Adipocyte (in vitro differentiated cells): ENCODE results near the gene ZNF511.

Source experiments
- DNase-seq: peaks from one replicate; pipeline ENCODE4 v3.0.0-alpha.2; 2015; ENCODE audit warnings: low read depth
- H3K27me3 ChIP-seq: replicated peaks from 2 replicates; pipeline ENCODE4 v1.7.0; 2013; ENCODE audit warnings: mild to moderate bottlenecking, low read length, moderate library complexity; ENCODE audit not compliant: control insufficient read depth, insufficient read depth
- H3K36me3 ChIP-seq: 2 replicates; pipeline ENCODE4 v1.7.0; 2013; ENCODE audit warnings: low read length, mild to moderate bottlenecking, moderate library complexity; ENCODE audit not compliant: control insufficient read depth, insufficient read depth, severe bottlenecking
- H3K4me1 ChIP-seq: 2 replicates; pipeline ENCODE4 v1.7.0; 2013; ENCODE audit warnings: mild to moderate bottlenecking, low read length, moderate library complexity; ENCODE audit not compliant: control insufficient read depth, insufficient read depth
- H3K4me3 ChIP-seq: 2 replicates; pipeline ENCODE4 v1.7.0; 2013; ENCODE audit warnings: mild to moderate bottlenecking, low read length, moderate library complexity
- H3K9ac ChIP-seq: 2 replicates; pipeline ENCODE4 v1.7.0; 2013; ENCODE audit warnings: mild to moderate bottlenecking, low read length, moderate library complexity
- H3K9me3 ChIP-seq: 2 replicates; pipeline ENCODE4 v1.7.0; 2013; ENCODE audit warnings: mild to moderate bottlenecking, low read length, moderate library complexity; ENCODE audit not compliant: control insufficient read depth

Gene ZNF511

DNA sequence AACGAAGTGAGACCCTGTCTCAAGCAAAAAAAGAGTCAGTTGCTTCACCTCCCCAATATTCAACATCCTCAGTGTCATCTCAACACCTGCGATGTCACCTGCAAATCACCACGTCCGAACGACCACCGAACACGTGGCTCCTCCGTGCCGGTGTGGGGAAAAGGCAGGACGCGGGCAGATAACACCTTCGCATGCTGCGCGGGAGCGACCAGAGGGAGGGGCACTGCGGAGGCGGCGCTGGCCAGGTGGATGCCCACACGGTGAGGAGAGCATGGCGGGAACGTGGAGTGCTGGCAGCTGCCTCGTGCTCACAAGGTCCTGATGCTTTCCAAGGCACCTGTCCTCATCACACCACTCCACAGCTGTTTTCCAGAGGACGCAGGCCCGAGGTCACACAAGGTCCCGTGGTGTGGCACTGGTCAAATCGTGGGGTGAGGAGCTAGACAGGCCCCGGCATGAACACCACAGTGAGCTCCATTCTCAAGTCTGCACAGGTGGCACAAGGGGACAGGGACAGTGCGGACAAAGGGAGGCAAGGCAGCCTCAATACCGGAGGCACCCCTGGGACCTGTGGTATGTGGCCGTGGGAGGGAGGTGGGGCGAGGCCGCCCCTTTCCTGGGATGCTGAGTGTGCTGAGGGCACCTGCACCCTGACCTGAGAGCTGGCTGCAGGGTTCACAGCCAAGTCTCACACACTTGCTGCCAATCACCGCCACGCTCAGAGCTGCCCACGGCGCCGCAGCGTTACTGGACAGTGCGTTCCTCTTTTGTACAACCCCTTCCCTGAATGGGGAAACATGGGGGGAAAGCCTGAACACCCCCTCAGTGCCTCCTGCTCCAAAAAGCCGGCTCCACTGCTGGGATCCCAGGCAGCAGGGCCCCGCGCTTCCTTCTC is 13.0 kb upstream of the ZNF511 start:
- Histone ChIP-seq H3K4me3 (no peak overlapping the region), H3K9ac (no peak overlapping the region), H3K36me3 (peaks cover 77% of the 10 kb centered on the region), H3K9me3 (no peaks in the 10 kb centered on the region), H3K4me1 (peaks cover 5% of the 10 kb centered on the region), H3K27me3 (no peaks in the 10 kb centered on the region)
- no peak for DNase-seq

DNA sequence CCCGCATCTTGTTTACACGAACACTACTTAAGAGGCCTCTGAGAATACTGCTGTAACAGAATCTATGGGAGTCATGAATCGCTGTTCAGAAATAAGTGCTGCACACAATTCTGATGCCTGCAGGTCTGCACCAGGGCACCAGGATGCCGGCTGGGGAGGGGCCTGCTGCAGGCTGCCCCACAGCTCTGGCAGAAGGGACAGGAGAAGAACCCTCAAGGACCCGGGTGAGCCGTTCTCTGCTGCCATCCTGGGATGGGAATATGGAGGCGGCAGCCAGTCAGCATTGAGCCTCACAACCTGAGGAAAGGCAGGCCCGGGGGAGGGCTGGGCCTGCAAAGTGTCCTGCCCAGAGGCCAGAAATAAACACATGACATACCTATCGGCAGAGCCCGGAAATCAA is 11.2 kb upstream of the ZNF511 start:
- peaks cover 78% of the 10 kb centered on the region for H3K36me3 ChIP-seq

DNA sequence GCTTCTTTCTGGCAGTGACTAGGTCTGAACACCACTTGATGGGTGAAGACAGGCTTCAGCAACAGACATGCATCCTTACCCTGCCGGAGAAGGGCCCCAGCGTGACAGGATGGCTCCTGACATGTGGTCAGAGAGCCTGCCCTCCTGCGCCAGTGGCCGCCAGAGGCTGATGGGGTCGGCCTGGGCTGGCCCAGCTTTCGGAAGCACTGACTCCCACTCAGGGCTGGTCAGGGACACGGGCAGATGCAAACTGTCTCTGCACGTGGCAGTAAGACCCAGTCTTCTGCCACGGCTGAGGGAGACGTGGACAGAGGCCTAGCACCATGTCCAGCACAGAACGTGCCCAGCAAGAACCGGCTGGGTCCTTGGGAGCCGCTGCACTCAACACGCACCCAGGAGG is 10.2 kb upstream of the ZNF511 start:
- Histone ChIP-seq H3K9ac (no peak overlapping the region), H3K36me3 (peaks cover 74% of the 10 kb centered on the region)
- DNase-seq: no peak

More for the DNA sequence above, 11.2 kb upstream of the ZNF511 start:
- Histone ChIP-seq H3K27me3 (no peaks in the 10 kb centered on the region), H3K4me3 (no peak overlapping the region), H3K9me3 (no peaks in the 10 kb centered on the region), H3K4me1 (peaks cover 5% of the 10 kb centered on the region), H3K9ac (no peak overlapping the region)
- no peak for DNase-seq

DNA sequence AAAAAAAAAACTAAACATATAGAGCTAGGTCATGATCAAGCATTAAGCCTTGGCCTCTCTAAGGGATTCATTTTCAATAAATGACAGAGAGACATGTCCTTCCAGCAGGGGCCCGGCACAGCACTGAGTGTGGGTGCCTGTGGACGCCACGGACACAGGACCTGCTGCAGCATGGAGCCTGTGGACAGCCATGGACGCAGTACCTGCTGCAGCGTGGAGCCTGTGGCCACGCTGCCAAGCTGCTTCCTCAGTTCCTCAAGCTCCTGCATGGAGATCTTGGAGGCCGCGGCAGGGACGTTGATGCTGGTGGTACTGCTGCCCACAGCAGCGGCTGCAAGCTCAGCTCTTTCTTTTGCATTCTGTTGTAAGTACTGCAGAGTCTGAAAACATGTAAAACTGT is 9.5 kb upstream of the ZNF511 start:
- H3K9ac ChIP-seq: no peak overlapping the region
- H3K27me3 ChIP-seq: no peaks in the 10 kb centered on the region
- H3K9me3 ChIP-seq: no peaks in the 10 kb centered on the region
- no peak overlapping the region for H3K4me3 ChIP-seq
- peaks cover 3% of the 10 kb centered on the region for H3K4me1 ChIP-seq
- DNase-seq: no peak
- peaks cover 72% of the 10 kb centered on the region for H3K36me3 ChIP-seq

More for the DNA sequence above, 10.2 kb upstream of the ZNF511 start:
- Histone ChIP-seq H3K4me3 (no peak overlapping the region), H3K27me3 (no peaks in the 10 kb centered on the region), H3K9me3 (no peaks in the 10 kb centered on the region), H3K4me1 (no peaks in the 10 kb centered on the region)

DNA sequence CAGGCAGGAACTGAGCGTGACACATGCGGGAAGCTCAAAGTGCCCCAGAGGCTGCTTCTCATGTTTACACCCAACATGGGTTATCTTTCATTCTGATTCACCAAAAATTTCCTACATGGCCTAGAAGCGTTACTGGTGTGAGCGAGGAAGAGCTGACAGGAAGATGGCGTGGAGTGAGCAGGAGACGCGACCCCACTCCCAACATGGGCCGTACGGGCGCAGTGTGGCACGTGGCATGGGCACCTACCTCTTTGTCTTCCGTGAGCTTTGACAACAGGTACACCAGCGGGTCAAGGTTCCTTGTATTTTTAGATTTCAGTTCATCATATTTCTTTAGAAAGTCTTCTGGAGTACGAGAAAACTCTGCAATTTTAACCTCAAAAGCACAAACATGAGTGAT is 9.0 kb upstream of the ZNF511 start:
- H3K27me3 ChIP-seq: no peaks in the 10 kb centered on the region
- no peak overlapping the region for H3K4me3 ChIP-seq
- peaks cover 67% of the 10 kb centered on the region for H3K36me3 ChIP-seq
- DNase-seq: no peak
- H3K9me3 ChIP-seq: no peaks in the 10 kb centered on the region
- peaks cover 3% of the 10 kb centered on the region for H3K4me1 ChIP-seq
- no peak overlapping the region for H3K9ac ChIP-seq

DNA sequence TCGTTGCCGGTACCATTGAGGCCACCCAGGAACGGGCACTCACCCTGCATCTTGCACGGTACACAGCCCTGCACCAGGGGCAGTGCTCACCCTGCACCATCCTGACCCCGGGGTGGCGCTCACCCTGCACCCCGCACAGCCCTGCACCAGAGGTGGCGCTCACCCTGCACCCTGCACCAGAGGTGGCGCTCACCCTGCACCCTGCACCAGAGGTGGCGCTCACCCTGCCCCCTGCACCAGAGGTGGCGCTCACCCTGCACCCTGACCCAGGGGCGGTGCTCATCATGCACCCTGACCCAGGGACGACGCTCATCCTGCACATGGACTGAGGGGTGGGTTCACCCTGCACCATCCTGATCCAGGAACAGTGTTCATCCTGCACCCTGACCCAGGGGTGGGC is 6.5 kb upstream of the ZNF511 start:
- no peak overlapping the region for H3K9ac ChIP-seq
- peaks cover 8% of the 10 kb centered on the region for H3K4me1 ChIP-seq
- no peaks in the 10 kb centered on the region for H3K27me3 ChIP-seq
- H3K9me3 ChIP-seq: no peaks in the 10 kb centered on the region
- DNase-seq: no peak
- no peak overlapping the region for H3K4me3 ChIP-seq
- H3K36me3 ChIP-seq: peaks cover 47% of the 10 kb centered on the region

DNA sequence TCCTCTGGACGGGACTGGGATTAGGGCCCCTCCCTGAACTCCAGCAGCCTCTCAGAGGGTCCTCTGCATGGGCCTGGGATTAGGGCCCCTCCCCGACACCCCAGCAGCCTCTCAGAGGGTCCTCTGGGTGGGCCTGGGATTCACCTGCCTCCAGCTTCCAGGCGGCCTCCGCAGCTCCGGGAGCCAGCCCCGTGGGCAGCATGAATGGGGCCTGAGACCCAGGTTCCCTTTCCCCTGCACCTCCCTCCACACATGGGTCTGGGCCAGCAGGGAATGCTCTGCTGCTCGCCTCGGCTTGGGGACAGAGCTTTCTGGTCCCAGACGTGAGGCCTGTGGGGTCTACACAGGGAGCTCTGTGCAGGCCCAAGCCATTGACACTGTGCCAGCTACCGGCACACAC is 5.5 kb upstream of the ZNF511 start:
- Histone ChIP-seq H3K4me1 (peaks cover 16% of the 10 kb centered on the region), H3K4me3 (no peak overlapping the region), H3K9me3 (no peaks in the 10 kb centered on the region), H3K36me3 (peaks cover 37% of the 10 kb centered on the region), H3K27me3 (no peaks in the 10 kb centered on the region), H3K9ac (no peak overlapping the region)
- no peak for DNase-seq

DNA sequence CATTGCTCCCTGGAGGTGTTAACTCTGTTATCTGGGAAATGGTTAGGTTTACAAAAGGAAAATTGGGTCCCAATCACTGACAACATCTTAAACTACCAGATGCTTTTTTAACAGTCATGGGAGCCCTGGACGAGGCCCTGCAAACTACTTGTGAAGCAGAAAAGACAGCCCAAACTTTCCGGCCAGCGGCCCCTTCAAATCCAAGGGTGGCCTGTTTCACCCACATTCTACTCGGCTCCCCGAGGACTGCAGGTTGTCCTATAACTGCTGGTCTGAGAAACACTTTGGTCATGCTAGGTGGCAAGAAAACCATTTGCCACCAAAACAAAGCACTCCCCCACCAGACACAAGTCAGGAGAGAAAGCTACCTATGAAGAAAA is 2.6 kb upstream of the ZNF511 start:
- Histone ChIP-seq H3K4me3 (no peak overlapping the region), H3K36me3 (peaks cover 18% of the 10 kb centered on the region), H3K9me3 (no peaks in the 10 kb centered on the region), H3K9ac (no peak overlapping the region), H3K27me3 (no peaks in the 10 kb centered on the region), H3K4me1 (peaks cover 16% of the 10 kb centered on the region)
- no peak for DNase-seq

DNA sequence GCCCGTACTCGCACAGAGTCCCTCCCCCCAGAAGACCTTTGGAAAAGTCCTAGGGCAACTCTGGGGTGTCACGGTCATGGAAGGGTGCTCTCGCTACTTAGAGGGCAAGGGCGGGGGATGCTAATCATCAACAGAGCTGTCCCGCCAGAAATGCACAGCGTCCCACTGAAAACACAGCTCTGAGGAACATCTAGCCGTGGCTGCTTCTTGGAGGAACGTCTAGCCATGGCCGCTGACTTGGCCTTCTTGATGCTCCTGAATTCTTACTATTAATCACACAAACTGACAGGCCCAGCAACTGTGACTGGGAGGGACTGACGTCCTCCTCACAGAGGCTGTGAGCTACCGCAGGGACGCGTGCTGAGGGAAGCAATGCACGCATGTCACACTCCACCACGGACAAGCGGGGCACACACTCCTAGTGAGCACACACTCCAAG is 1.8 kb upstream of the ZNF511 start:
- Histone ChIP-seq H3K4me3 (peak overlapping the region; percentile 97), H3K27me3 (no peaks in the 10 kb centered on the region), H3K4me1 (peaks cover 16% of the 10 kb centered on the region), H3K9me3 (no peaks in the 10 kb centered on the region), H3K36me3 (peaks cover 24% of the 10 kb centered on the region), H3K9ac (peak overlapping the region; percentile 94)
- no peak for DNase-seq

DNA sequence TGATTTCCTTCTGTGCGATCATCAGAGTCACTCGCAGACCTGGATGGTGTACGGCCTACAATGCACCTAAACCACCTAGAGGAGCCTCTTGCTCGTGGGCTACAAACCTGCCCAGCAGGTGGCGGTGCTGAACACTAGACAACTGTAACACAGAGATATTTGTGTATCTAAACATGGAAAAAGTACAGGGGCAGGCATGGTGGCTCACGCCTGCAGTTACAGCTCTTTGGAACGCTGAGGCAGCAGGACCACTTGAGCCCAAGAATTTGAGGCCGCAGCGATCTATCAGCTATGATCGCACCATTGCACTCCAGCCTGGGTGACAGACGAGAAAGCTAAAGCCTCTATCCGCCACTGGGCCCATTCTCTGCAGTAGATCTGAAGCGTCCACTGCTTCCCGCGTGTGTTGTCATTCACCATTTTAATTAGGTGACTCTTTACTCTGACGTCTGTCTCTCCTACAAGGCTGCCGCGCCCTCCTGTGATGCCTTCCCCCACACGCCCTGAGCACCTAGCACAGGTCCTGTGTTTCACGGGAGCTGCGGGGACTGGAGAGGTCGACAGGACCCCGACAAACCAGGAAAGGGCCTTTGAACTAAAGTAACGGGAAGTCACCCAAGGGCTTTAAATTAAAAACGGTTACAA is 816 bp upstream of the ZNF511 start:
- Histone ChIP-seq H3K9ac (peak overlapping the region; percentile 94), H3K9me3 (no peaks in the 10 kb centered on the region), H3K27me3 (no peaks in the 10 kb centered on the region), H3K4me1 (peaks cover 16% of the 10 kb centered on the region), H3K36me3 (peaks cover 24% of the 10 kb centered on the region), H3K4me3 (peak overlapping the region; percentile 97)
- peak; percentile 75 for DNase-seq

DNA sequence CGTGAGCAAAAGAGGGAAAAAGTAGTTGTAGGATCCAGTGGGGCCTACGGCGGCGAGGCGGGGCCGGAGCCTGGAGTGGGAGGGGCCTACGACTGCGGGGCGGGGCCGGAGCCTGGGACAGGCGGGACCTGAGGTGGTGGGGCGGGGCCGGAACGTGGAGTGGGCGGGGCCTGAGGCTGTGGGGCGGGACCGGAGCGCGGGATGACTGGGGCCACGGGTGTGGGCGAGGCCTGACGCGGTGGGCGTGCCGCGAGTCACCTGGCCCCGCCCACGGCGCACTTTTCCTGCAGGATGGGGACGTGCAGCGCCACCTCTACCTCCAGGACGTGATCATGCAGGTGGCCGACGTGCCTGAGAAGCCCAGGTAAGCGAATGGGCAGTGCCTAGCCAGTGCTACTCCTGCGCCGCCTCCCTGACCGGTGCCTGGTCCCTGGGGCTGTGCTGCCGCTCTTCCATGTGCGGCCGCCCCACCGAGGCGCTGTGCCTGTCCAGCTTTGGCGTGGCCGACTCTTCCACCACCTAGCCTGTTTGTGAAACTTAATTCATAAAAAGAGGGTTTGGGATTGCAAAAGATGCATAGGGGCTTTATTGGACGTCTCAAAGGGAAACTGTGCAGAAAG is 496 bp downstream of the ZNF511 start:
- peak; percentile 96 for DNase-seq
- Histone ChIP-seq H3K9me3 (no peaks in the 10 kb centered on the region), H3K9ac (peak overlapping the region; percentile 94), H3K36me3 (peaks cover 24% of the 10 kb centered on the region), H3K4me1 (peaks cover 14% of the 10 kb centered on the region), H3K27me3 (no peaks in the 10 kb centered on the region), H3K4me3 (peak overlapping the region; percentile 97)
